ENCODE results near the gene LPCAT1. TPM values are rescaled to one million over a fixed set of nuclear protein-coding genes. Genes with fewer than 3 reads are reported as not detected.
"Not testable (repeated sequence)": the region's sequence is repeated elsewhere in the genome, so short reads cannot be mapped to it uniquely, and the experiment has no call there.

LPCAT1 gene
- total RNA-seq, 1 experiment from 2014 or later: 17.1 TPM

DNA sequence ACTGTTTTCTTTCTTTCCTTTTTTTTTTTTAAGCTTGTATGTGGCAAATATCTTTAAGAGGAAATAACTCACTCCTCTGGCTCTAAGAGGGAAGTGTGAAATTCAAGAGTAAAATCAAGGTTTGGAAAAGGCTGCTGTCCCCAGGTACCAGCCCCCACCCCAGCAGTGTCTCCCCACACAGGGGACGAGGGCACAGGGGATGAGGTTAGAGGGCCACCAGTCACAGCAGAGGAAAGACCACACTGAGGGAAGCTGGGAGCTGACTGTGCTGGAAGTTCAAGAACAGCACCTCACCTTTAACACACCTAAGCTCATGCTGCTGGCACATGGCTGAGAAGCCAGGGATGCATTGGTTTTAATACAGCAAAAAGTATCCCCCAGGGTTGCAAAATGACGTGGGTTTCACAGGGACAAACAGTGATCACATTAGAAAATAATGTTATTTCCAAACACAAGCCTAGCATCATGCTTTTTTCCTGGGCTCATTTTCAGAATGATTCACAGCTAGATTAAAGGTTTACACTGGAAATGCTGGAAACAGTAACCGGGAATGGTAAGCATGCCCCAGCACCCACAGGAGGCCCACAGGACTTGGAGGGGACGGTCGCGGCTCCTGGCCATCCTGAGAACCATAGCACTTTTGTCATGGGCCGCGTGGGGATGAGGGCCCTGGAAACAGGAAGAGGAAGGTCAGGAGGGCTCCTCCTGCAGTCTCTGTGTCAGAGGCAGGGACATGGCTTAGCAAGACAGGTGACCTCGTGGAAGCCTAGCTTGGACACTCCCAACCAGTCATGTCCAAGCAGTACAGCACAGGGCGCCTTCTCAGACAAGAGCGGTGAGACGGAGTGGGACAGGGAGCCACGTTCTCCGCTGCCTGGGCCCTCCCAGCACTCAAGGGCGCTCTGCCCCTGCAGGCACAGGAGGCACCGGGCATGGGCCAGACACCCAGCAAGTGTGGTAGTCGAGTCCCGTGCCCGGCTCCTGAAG is 6.9 kb downstream of the LPCAT1 start:
- CTCF ChIA-PET: interaction anchor here (0.5 to 0.8 kb wide), 3 partner anchors 96 to 920 kb away, joined by 3 to 4 read pairs (median 3); no protein-coding TSS in a partner anchor
- H3K4me3 Mint-ChIP-seq (ENCODE audit: unreplicated experiment): no peak overlapping the region
- no TSS peak for BruUV-seq (replicated peaks)

DNA sequence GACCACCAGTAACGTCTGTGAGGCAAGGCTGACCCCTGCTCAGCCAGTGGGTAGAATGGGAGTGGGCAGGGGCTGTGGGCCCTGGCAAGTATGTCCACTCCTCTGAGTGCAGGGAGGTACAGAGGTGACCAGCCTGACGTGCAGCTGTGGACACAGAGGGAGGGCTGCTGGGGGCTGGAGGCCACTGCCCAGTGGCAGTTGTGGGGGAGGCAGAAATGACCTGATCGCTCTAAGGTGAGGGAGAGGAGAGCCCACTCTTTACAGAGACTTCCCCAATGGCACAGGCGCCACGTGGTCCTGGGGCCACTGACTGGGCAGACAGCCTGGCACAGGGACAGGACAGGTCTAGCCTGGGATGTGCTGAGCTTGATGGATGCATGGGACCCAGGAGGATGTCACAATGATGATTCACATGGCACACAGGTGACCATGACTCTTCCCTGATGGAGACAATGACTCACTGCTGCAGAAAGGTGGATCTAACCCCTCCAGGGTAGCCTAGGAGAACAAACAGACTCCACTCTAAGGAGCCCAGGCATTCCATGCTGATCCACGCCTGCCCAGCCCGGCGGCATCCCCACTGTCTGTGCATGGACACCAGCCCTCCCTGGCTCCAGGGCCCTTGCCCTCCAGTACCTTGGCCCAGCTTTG is 7.7 kb downstream of the LPCAT1 start:
- intact Hi-C loops (cut with micrococcal nuclease): no loop called here
- Mint-ChIP-seq H3K27ac (ENCODE audit: low read depth, unreplicated experiment) (peak overlapping the region; percentile 27), H3K4me3 (ENCODE audit: unreplicated experiment) (no peak overlapping the region), H3K9me3 (ENCODE audit: unreplicated experiment) (no peaks in the 10 kb centered on the region), H3K36me3 (ENCODE audit: insufficient read depth, unreplicated experiment) (peaks cover 25% of the 10 kb centered on the region), H3K27me3 (ENCODE audit: insufficient read depth, unreplicated experiment) (no peaks in the 10 kb centered on the region), H3K4me1 (ENCODE audit: insufficient read depth, unreplicated experiment) (no peaks in the 10 kb centered on the region)
- TF ChIP-seq, protein P1, sequence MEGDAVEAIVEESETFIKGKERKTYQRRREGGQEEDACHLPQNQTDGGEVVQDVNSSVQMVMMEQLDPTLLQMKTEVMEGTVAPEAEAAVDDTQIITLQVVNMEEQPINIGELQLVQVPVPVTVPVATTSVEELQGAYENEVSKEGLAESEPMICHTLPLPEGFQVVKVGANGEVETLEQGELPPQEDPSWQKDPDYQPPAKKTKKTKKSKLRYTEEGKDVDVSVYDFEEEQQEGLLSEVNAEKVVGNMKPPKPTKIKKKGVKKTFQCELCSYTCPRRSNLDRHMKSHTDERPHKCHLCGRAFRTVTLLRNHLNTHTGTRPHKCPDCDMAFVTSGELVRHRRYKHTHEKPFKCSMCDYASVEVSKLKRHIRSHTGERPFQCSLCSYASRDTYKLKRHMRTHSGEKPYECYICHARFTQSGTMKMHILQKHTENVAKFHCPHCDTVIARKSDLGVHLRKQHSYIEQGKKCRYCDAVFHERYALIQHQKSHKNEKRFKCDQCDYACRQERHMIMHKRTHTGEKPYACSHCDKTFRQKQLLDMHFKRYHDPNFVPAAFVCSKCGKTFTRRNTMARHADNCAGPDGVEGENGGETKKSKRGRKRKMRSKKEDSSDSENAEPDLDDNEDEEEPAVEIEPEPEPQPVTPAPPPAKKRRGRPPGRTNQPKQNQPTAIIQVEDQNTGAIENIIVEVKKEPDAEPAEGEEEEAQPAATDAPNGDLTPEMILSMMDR (IDR thresholded peaks at IDR 0.05; ENCODE audit: unreplicated experiment): no peak
- no TSS peak for BruUV-seq (replicated peaks)
- CTCF ChIA-PET: interaction anchor here (0.5 to 0.7 kb wide), 4 partner anchors 20 to 1197 kb away, joined by 3 read pairs; no protein-coding TSS in a partner anchor
- DNase-seq (ENCODE audit: unreplicated experiment): peak; percentile 56
- POLR2A ChIA-PET: no interaction called here

More for the DNA sequence above, 6.9 kb downstream of the LPCAT1 start:
- intact Hi-C loops (cut with micrococcal nuclease): no loop called here
- H3K36me3 Mint-ChIP-seq (ENCODE audit: insufficient read depth, unreplicated experiment): peaks cover 25% of the 10 kb centered on the region
- no peaks in the 10 kb centered on the region for H3K9me3 Mint-ChIP-seq (ENCODE audit: unreplicated experiment)
- POLR2A ChIA-PET: no interaction called here
- peaks cover 4% of the 10 kb centered on the region for H3K4me1 Mint-ChIP-seq (ENCODE audit: insufficient read depth, unreplicated experiment)
- TF ChIP-seq, protein P1 (IDR thresholded peaks at IDR 0.05; ENCODE audit: unreplicated experiment): no peak
- no peak overlapping the region for H3K27ac Mint-ChIP-seq (ENCODE audit: low read depth, unreplicated experiment)
- DNase-seq (ENCODE audit: unreplicated experiment): no peak
- no peaks in the 10 kb centered on the region for H3K27me3 Mint-ChIP-seq (ENCODE audit: insufficient read depth, unreplicated experiment)

DNA sequence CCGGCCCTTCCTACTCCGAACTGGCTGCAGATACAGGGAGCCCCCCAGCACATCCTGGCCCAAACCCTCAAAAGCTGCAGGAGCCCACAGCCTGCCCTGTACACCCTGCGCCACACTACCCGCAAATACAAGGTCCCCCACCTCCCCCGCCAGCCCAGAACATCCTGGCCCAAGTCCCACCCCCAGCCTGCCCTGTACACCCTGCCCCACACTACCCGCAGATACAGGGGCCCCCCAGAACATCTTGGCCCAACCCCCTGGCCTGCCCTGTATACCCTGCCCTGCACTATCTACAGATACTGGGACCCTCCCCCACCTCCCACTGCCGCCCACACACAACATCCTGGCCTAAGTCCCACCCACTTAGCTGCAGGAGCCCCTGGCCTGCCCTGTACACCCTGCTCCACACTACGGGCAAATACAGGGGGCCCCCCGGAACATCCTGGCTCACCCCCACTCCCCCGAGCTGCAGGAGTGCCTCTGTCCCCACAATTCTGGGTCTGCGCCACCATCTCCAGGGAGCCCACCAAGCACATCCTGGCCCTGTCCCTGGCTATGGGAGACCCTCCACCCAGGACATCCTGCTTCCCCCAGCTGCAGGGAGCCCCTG is 8.3 kb downstream of the LPCAT1 start:
- no TSS peak for BruUV-seq (replicated peaks)
- POLR2A ChIA-PET: no interaction called here
- intact Hi-C loops (cut with micrococcal nuclease): no loop called here
- Mint-ChIP-seq H3K36me3 (ENCODE audit: insufficient read depth, unreplicated experiment) (peaks cover 22% of the 10 kb centered on the region), H3K27me3 (ENCODE audit: insufficient read depth, unreplicated experiment) (no peaks in the 10 kb centered on the region), H3K4me1 (ENCODE audit: insufficient read depth, unreplicated experiment) (no peaks in the 10 kb centered on the region), H3K4me3 (ENCODE audit: unreplicated experiment) (no peak overlapping the region), H3K27ac (ENCODE audit: low read depth, unreplicated experiment) (peak overlapping the region; percentile 27), H3K9me3 (ENCODE audit: unreplicated experiment) (no peaks in the 10 kb centered on the region)
- CTCF ChIA-PET: interaction anchor here (0.7 kb wide), 2 partner anchors 19 to 1197 kb away, joined by 3 read pairs; no protein-coding TSS in a partner anchor
- TF ChIP-seq, protein P1 (IDR thresholded peaks at IDR 0.05; ENCODE audit: unreplicated experiment): no peak
- DNase-seq (ENCODE audit: unreplicated experiment): no peak

DNA sequence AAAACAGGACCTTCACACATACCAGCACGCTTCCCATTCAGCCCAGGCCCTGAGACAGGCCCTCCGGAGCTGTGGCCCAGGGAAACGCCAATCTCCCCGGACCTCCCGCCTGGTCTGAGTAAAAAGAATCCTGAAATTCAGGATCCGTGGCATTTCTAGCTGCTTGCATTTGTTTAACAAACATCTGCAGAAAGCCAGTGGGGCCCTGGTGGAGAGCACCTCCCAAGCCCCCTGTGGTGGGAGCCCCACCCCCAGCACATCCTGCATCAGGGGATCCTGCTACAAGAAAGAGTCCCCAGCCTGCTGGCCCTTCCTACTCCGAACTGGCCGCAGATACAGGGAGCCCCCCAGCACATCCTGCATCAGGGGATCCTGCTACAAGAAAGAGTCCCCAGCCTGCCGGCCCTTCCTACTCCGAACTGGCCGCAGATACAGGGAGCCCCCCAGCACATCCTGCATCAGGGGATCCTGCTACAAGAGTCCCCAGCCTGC is 8.9 kb downstream of the LPCAT1 start:
- CTCF ChIA-PET; intact Hi-C loops (cut with micrococcal nuclease): not testable (repeated sequence)

More for the DNA sequence above, 8.9 kb downstream of the LPCAT1 start:
- DNase-seq (ENCODE audit: unreplicated experiment); H3K27ac Mint-ChIP-seq (ENCODE audit: low read depth, unreplicated experiment); H3K9me3 Mint-ChIP-seq (ENCODE audit: unreplicated experiment); H3K4me1 Mint-ChIP-seq (ENCODE audit: insufficient read depth, unreplicated experiment); POLR2A ChIA-PET; H3K4me3 Mint-ChIP-seq (ENCODE audit: unreplicated experiment); BruUV-seq (replicated peaks); H3K27me3 Mint-ChIP-seq (ENCODE audit: insufficient read depth, unreplicated experiment): not testable (repeated sequence)
- peaks cover 22% of the 10 kb centered on the region for H3K36me3 Mint-ChIP-seq (ENCODE audit: insufficient read depth, unreplicated experiment)

Data from MCF 10A (cell line).